Activated effector memory CD4-positive, alpha-beta T cell treated with Interleukin-2 at 50 U/mL for 16 hours (primary cell): ENCODE measurements around the gene EPHA8.

Source experiments
- DNase-seq: peaks from one replicate; pipeline ENCODE4 v3.0.0-alpha.2; 2020

EPHA8 gene

GRCh38 chr1:22595108-22595507 lies 31.8 kb downstream of the EPHA8 start:
- DNase-seq = no peak

GRCh38 chr1:22597301-22597965 lies 34.1 kb downstream of the EPHA8 start:
- no peak for DNase-seq

GRCh38 chr1:22597996-22598395 lies 34.7 kb downstream of the EPHA8 start:
- DNase-seq = no peak

GRCh38 chr1:22598736-22599135 lies 35.4 kb downstream of the EPHA8 start:
- no peak for DNase-seq

- no peak for DNase-seq
Observed at GRCh38 chr1:22600071-22600816, 37.0 kb downstream of the EPHA8 start.

GRCh38 chr1:22600817-22601605 lies 37.7 kb downstream of the EPHA8 start:
- no peak for DNase-seq

GRCh38 chr1:22601610-22602009 lies 38.3 kb downstream of the EPHA8 start:
- DNase-seq = no peak

GRCh38 chr1:22602060-22602740 lies 38.9 kb downstream of the EPHA8 start:
- DNase-seq = no peak

- no peak for DNase-seq
Observed at GRCh38 chr1:22606161-22606560, 42.9 kb downstream of the EPHA8 start.

GRCh38 chr1:22607154-22607553 lies 43.9 kb downstream of the EPHA8 start:
- DNase-seq = no peak

GRCh38 chr1:22608361-22608760 lies 45.1 kb downstream of the EPHA8 start:
- DNase-seq = no peak

- DNase-seq = no peak
Observed at GRCh38 chr1:22609291-22609690, 46.0 kb downstream of the EPHA8 start.

GRCh38 chr1:22611530-22611947 lies 48.2 kb downstream of the EPHA8 start:
- DNase-seq = no peak

- DNase-seq = no peak
Observed at GRCh38 chr1:22612671-22613571, 49.6 kb downstream of the EPHA8 start.

GRCh38 chr1:22613572-22613918 lies 50.3 kb downstream of the EPHA8 start:
- no peak for DNase-seq

GRCh38 chr1:22613951-22614350 lies 50.7 kb downstream of the EPHA8 start:
- no peak for DNase-seq

GRCh38 chr1:22615886-22616285 lies 52.6 kb downstream of the EPHA8 start:
- DNase-seq = no peak

- DNase-seq = no peak
Observed at GRCh38 chr1:22616571-22616970, 53.3 kb downstream of the EPHA8 start.

- no peak for DNase-seq
Observed at GRCh38 chr1:22618056-22618455, 54.8 kb downstream of the EPHA8 start.

- DNase-seq = no peak
Observed at GRCh38 chr1:22619252-22619651, 56.0 kb downstream of the EPHA8 start.

- no peak for DNase-seq
Observed at GRCh38 chr1:22619798-22620197, 56.5 kb downstream of the EPHA8 start.

- DNase-seq = no peak
Observed at GRCh38 chr1:22621761-22622160, 58.5 kb downstream of the EPHA8 start.
